Fibroblast of peridontal ligament (primary cell): ENCODE data around the gene KRTAP9-1.
"Not testable (repeated sequence)": the region's sequence is repeated elsewhere in the genome, so short reads cannot be mapped to it uniquely, and the experiment has no call there.

ENCODE experiments used
- DNase-seq: peaks from one replicate; pipeline ENCODE4 v3.0.0-alpha.2; 2010; ENCODE audit errors: extremely low read depth

Gene KRTAP9-1, protein sequence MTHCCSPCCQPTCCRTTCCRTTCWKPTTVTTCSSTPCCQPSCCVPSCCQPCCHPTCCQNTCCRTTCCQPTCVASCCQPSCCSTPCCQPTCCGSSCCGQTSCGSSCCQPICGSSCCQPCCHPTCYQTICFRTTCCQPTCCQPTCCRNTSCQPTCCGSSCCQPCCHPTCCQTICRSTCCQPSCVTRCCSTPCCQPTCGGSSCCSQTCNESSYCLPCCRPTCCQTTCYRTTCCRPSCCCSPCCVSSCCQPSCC

DNA sequence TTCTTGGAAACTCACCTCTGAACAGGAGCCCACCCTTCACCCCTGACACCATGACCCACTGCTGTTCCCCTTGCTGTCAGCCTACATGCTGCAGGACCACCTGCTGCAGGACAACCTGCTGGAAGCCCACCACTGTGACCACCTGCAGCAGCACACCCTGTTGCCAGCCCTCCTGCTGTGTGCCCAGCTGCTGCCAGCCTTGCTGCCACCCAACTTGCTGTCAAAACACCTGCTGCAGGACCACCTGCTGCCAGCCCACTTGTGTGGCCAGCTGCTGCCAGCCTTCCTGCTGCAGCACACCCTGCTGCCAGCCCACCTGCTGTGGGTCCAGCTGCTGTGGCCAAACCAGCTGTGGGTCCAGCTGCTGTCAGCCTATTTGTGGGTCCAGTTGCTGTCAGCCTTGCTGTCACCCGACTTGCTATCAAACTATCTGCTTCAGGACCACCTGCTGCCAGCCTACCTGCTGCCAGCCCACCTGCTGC is at the start of gene KRTAP9-1:
Gene KRTAP9-1 (plus strand): TSS at position 51 of the 482 bp plus-strand sequence. CDS start 0 bp downstream, at position 51.
- not testable (repeated sequence) for DNase-seq

DNA sequence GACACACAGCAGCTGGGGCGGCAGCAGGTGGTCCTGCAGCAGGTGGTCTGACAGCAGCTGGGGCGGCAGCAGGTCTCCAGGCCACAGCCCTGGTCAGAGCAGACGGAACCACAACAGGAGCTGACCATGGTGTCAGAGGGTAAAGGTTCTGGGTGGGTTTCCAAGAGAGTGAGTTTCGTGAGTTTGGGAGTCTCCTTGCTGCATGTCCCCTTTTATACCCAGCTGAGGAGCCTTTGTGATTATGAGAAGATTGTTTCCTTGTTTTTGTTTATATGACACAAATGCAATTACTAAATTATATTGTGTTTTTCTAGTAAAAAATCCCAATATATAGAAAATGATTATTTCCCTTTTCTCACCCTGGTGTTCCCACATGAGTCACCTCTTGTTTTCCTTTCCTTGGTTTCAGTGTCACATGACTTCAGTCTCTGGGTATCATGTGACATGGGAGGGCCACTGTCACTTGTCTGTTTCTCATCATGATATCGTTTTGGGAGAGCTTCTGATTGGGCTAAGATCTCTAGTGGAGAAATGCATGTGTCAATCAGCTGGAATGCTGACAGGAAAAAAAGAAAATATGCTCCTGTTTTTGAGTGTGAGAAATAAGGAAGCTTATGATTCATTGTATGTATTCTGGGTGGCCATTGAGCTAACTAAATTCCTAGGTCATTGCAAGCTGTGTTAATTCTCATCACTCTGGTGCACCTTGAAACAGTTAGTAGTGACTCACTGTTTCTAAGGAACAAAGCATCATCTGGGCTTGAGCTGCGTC is 49.1 kb upstream of the KRTAP9-1 start, which contains the start of gene KRTAP4-6:
Gene KRTAP4-6 (minus strand): TSS at position 185 of the 772 bp plus-strand sequence. CDS start 57 bp downstream, at position 128.
- peak; percentile 76 for DNase-seq

DNA sequence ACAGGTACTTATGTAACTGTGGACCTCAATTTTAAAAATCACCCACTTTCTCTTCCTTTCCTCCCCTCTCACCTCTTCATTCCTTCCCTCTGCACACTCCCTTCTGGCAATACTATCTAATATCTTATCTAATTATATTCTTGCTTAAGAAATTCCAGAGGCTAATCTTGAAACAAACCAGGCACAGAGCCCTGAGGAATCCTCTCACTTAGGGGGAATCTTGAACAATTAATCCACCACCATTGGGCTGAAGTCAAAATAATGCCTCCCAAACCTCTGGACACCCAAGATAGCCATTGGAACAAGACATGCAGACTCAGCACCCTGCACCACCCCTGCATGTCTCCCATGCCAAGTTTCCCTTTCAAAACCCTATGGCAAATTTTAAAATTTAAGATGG is 48.3 kb upstream of the KRTAP9-1 start:
- no peak for DNase-seq

DNA sequence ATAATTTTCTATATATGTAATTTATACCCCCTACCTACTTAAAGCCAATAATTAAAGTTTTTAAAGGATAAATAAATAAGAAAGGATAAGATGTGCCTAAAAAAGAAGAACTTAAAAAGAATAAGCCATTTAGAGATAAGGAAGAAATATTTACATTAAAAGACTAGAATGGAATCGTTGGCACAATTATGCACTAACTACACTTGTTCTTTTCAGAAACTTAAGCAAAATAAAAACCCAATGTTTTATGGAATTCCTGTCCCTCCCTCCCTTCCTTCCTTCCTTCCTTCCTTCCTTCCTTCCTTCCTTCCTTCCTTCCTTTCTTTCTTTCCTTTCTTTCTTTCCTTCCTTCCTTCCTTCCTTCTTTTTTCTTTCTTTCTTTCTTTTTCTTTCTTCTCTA is 44.8 kb upstream of the KRTAP9-1 start:
- DNase-seq, result no peak

DNA sequence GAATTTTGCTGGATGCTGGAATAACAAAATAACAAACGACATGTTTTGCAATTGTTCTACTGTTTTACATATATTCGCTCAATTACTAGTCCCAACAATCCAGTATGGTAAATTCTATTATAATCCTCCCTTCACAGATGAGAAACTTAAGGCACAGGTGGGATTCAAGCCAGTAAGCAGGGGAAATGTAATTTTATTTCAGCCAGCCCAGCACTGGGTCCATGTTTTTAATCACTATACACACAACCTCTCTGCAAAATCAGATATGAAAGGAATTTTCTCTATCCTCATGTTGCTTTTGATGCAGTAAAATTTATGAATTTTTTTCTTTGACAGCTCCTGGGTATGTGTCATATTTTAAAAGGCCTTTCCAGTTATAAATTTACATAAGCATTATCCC is 44.4 kb upstream of the KRTAP9-1 start:
- no peak for DNase-seq

DNA sequence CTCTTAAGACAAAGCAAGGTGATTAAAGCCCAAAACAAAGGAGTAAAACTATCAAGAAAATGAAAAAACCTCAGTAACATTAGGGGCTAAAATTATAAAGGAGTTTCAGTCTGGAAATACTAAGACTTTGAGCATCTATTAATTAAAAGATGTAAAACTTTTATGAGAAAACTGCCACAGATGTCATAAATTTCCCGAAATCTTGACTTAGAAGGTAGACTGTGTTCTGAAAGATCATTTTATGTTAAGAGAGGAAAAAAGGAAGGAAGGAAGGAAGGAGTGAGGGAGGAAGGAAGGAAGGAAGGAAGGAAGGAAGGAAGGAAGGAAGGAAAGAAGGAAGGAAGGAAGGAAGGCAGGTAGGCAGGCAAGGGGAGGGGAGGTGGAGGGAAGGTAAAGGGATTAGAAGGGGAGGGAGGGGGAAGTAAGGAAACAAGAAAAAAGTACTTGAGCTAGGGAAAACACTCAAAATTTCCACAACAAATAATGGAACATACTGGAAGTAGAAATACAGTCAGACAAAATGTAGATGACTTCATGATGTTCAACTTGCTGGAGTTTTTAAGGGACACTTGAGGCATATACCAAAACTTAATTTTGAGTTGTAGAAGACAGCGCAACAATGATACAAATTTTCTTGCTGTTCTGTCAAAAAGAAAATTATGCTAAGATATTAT is 42.0 kb upstream of the KRTAP9-1 start:
- no peak for DNase-seq

DNA sequence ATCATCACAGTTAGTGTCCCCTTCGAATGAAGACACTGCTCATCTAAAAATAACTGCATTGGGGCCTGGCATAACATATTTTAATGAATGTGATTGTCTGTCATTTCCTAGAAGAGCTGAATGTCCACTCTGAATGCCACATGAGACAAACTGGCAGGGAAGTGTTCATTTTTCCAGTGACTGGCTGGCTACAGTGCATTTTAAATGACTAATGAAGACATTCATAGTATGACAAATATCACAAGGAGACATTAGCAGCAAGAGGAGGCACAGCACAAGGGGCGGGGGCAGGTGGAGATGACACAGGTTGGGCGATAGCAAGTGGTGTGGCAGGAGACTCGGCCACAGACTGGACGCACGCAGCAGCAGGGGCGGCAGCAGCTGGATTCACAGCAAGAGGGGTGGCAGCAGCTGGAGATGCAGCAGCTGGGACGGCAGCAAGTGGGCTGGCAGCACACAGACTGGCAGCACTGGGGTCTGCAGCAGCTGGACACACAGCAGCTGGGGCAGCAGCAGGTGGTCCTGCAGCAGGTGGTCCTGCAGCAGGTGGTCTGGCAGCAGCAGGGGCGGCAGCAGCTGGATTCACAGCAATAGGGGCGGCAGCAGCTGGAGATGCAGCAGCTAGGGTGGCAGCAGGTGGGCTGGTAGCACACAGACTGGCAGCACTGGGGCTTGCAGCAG is 40.6 kb upstream of the KRTAP9-1 start:
- not testable (repeated sequence) for DNase-seq

DNA sequence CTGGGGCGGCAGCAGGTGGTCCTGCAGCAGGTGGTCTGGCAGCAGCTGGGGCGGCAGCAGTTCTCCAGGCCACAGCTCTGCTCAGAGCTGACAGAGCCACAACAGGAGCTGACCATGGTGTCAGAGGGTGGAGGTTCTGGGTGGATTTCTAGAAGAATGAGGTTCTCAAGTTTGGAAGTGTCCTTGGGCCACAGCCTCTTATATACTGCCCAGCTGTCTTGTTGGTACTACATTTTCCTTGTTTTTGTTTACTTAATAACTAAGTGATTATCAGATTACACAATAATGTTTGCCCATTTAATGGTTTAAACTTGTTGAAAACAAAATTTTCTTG is 40.1 kb upstream of the KRTAP9-1 start, which contains the start of gene KRTAP4-5:
Gene KRTAP4-5 (minus strand): TSS at position 174 of the 334 bp plus-strand sequence. CDS start 58 bp downstream, at position 116.
- no peak for DNase-seq

DNA sequence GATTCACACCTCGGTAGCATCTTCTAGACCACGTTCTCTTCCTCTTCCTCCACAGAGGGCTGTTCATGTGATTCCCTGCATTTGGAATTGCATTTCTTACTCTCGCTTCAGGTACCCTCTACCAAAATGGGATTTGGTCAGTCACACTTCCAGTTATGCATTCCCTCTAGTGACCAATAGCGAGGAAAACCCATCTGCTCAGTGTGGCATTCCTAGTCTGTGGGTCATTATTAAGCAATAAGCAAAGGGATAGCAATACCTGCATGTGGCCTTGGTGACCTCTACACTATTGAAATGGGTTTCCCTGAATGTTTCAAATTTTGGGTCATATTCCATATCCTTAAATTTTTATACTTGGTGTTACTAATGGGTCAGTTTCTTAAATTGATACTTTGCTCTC is 39.7 kb upstream of the KRTAP9-1 start:
- no peak for DNase-seq

DNA sequence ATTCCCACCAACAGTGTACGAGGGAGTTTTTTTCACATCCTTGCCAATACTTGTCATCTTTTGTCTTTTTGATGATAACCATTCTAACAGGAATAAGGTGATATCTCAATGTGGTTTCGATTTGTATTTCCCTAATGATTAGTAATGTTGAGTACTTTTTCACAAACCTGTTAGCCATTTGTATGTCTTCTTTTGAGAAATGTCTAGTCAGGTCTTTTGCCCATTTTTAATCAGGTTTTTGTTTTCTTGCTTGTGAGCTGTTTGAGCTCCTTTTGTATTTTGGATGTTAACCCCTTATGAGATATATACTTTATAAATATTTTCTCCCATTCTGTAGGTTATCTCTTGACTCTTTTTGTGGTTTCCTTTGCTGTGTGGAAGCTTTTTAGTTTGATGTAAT is 38.2 kb upstream of the KRTAP9-1 start:
- DNase-seq, result no peak

DNA sequence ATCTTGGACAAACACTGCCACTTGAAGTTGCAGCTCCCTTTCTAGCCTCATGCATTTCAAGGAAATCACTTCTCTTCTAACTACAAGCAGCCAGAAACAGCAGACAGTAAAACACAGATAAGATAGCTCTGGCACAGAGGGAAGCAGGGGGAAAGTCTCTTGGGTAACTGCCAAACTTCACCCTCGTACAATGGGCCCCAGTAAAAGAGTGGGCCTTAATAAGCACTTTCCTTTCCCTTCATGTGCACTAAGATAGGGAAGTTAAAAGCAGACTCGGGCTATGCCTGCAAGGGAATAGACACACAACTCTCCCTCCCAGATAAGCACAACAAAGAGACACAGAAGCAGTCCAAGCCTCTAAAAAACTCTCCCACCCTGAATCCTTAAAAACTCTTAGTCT is 35.8 kb upstream of the KRTAP9-1 start:
- DNase-seq, result no peak

DNA sequence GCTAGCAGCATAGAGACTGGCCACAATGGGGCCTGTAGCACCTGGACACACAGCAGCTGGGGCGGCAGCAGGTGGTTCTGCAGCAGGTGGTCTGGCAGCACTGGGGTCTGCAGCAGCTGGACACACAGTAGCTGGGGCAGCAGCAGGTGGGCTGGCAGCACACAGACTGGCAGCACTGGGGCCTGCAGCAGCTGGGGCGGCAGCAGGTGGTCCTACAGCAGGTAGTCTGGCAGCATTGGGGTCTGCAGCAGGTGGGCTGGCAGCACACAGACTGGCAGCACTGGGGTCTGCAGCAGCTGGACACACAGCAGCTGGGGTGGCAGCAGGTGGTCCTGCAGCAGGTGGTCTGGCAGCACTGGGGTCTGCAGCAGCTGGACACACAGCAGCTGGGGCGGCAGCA is 29.5 kb upstream of the KRTAP9-1 start:
- DNase-seq, result not testable (repeated sequence)

DNA sequence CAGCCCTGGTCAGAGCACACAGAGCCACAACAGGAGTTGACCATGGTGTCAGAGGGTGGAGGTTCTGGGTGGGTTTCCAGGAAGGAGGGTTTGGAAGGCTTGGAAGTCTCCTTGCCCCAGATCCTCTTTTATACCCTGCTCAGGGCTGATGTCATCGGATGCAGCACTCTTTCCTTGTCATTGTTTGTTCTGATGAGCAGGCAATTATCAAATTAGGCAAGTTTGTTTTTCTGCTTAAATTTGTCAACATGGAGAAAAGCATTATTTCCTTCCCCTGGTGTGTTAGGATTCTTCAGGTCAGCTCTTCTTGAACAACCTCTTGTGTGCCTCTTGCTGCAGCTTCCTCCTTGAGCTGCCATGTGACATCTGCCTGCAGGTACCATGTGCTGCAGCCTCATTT is 29.0 kb upstream of the KRTAP9-1 start, which contains the start of gene KRTAP4-4:
Gene KRTAP4-4 (minus strand): TSS at position 101 of the 400 bp plus-strand sequence. CDS start 57 bp downstream, at position 44.
- no peak for DNase-seq

DNA sequence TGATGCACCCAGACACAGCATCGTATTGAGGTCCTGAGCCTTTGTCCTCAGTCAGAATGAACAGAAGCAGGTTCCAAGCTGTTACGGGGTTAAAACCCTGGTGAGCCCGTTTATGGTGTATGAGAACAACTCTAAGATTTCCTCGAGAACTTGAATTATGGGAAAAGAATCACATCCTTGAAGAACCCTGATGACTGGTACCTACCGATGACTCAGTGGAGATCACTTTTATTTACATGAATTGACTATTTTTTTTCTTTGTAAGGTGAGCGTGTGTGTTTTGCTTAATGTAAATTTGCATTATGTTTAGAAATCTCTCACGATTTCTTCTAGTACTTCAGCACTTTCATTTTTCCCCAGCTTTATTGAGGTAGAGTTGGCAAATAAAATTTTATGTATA is 25.9 kb upstream of the KRTAP9-1 start:
- no peak for DNase-seq

DNA sequence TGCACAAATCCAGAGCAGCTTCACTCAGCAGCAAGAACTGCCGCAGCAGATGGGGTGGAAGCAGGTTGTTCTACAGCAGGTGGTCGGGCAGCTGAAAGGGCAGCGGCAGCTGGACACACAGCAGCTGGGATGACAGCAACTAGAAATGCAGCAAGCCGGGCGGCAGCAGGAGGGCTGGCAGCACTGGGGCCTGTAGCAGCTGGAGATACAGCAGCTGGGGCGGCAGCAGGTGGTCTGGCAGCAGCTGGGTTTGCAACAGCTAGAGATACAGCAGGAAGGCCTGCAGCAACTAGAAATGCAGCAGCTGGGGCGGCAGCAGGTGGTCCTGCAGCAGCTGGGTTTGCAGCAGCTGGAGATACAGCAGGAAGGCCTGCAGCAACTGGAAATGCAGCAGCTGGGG is 22.1 kb upstream of the KRTAP9-1 start:
- no peak for DNase-seq

DNA sequence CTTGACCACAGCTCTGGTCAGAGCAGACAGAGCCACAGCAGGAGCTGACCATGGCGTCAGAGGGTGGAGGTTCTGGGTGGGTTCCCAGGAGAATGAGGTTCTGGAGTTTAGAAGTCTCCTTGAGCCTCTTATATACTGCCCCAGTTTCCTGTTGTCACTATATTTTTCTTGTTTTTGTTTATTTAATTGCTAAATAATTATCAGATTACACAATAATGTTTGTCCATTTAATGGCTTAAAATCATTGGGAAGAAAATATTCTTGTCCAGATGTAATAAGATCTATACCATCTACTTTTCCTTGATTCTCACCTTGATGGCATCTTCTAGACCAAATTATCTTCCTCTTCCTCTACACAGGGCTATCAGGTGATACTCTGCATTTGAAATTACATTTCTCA is 21.6 kb upstream of the KRTAP9-1 start, which contains the start of gene KRTAP4-3:
Gene KRTAP4-3 (minus strand): TSS at position 101 of the 400 bp plus-strand sequence. CDS start 49 bp downstream, at position 52.
- DNase-seq, result no peak

DNA sequence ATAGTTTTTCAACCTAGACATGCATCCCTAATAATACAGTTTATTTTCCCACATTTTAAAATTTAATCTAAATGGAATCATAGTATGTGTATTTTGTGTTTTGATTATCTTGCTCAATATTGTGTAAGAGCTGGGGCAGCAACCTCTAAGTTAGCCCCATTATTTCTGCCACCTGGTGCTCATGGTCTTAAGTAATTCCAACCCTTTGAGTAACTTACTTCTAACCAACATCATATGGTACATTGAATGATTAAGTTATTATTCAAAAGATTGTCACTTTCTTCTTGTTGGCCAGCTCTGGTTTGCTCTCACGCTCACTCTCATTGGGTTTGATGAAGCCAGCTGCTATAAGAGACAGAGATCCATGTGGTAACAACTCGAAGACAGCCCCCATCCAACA is 17.8 kb upstream of the KRTAP9-1 start:
- peak; percentile 39 for DNase-seq

DNA sequence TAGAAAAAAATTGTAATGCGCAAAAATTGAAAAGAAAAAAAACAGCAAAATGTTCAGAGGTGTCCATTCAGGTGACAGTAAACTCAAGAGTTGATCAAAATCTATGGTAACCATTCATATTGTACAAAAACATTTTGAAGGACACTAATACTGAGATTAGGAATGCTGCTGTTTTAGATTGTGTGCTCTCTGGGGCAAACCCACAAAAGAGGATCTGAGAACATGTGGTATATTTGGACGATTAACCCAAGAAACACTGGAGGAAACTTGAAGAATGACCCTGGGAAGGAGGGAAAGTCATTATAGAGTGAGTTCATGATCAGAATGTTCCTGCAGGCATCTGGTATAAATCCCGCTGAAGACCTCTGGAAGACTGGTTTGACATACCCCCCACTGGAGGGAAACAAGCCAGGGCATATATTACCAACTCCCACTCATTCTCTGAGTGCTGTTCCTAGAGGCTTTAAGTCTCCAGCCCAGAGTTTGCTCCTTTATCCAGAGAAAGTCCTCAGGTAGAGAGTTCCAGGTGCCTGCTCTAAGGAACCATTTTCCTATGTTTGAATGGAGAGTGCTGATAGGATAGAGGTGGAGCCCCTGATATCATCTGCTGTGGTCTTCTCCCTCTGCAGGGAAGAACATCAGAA is 12.8 kb upstream of the KRTAP9-1 start:
- DNase-seq, result no peak

DNA sequence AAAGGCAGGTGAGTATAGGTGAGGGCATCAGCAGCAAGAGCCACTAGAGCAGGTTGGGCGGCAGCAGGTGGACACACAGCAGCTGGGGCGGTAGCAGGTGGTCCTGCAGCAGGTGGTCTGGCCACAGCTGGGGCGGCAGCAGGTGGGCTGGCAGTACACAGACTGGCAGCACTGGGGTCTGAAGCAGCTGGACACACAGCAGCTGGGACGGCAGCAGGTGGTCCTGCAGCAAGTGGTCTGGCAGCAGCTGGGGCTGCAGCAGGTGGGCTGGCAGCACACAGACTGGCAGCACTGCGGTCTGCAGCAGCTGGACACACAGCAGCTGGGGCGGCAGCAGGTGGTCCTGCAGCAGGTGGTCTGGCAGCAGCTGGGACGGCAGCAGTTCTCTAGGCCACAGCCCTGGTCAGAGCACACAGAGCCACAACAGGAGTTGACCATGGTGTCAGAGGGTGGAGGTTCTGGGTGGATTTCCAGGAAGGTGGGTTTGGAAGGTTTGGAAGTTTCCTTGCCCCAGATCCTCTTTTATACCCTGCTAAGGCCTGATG is 11.9 kb upstream of the KRTAP9-1 start, which contains the start of gene KRTAP4-2:
Gene KRTAP4-2 (minus strand): TSS at position 495 of the 545 bp plus-strand sequence. CDS start 57 bp downstream, at position 438.
- no peak for DNase-seq

DNA sequence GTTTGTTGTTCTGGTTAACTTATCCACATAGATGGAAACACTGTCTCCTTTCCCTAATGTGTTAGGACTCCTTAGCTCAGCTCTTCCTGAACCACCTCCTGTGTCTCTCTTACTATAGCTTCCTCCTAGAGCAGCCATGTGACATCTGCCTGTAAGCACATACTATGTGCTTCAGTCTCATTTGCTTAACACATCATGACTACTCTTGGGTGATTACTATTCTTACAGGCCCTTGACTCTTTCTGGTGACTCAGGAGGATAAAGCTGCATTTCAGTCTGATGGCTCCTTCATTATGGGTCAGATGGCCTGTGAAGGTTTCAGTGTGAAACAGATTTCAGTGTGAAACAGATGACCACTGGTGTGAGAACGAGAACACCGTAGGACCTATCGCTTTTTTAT is 11.3 kb upstream of the KRTAP9-1 start:
- peak; percentile 42 for DNase-seq
